Peyer's patch (tissue), 4 donors: ENCODE data around the gene TBCD.

Experiments
- POLR2A ChIP-seq, 2 donors: fragments of 450-650 bp; IDR thresholded peaks; one replicate each; pipeline ENCODE4 v1.5.1; 2017; ENCODE audit warnings: antibody characterized with exemption in 2 of 2, mild to moderate bottlenecking in 2 of 2, moderate library complexity in 2 of 2
- TF ChIP-seq, protein P1 (sequence below), 6 experiments: fragments of 450-650 bp in 4 of 6; fragments of 200-600 bp in 2 of 6; sonication (generic) in 1 of 6; IDR thresholded peaks; one replicate each; pipeline ENCODE4 v1.5.1; 2017 to 2019; ENCODE audit warnings: antibody characterized with exemption in 6 of 6, mild to moderate bottlenecking in 3 of 6, moderate library complexity in 1 of 6

- no peak for TF ChIP-seq POLR2A (IDR thresholded peaks at IDR 0.05)
- TF ChIP-seq, protein P1, sequence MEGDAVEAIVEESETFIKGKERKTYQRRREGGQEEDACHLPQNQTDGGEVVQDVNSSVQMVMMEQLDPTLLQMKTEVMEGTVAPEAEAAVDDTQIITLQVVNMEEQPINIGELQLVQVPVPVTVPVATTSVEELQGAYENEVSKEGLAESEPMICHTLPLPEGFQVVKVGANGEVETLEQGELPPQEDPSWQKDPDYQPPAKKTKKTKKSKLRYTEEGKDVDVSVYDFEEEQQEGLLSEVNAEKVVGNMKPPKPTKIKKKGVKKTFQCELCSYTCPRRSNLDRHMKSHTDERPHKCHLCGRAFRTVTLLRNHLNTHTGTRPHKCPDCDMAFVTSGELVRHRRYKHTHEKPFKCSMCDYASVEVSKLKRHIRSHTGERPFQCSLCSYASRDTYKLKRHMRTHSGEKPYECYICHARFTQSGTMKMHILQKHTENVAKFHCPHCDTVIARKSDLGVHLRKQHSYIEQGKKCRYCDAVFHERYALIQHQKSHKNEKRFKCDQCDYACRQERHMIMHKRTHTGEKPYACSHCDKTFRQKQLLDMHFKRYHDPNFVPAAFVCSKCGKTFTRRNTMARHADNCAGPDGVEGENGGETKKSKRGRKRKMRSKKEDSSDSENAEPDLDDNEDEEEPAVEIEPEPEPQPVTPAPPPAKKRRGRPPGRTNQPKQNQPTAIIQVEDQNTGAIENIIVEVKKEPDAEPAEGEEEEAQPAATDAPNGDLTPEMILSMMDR (IDR thresholded peaks at IDR 0.05) = no peak
Measured at GRCh38 chr17:82814834-82815233, 63.0 kb downstream of the TBCD start.
